Skeletal muscle tissue (tissue), 5 donors: ENCODE results near the gene RANBP2. TPM values are rescaled to one million over a fixed set of nuclear protein-coding genes. Genes with fewer than 3 reads are reported as not detected.

Experiments used
- H3K27ac ChIP-seq: one replicate; pipeline ENCODE4 v1.7.0; 2013; ENCODE audit warnings: mild to moderate bottlenecking, low read depth, low read length, inconsistent platforms
- H3K27me3 ChIP-seq, 3 donors: one replicate each; pipeline ENCODE4 v1.7.0; 2013; ENCODE audit warnings: low read length in 3 of 3; ENCODE audit not compliant: control insufficient read depth in 3 of 3, insufficient read depth in 3 of 3
- H3K36me3 ChIP-seq, 3 donors: one replicate each; pipeline ENCODE4 v1.7.0; 2013; ENCODE audit warnings: low read length in 3 of 3; ENCODE audit not compliant: control insufficient read depth in 3 of 3, insufficient read depth in 3 of 3
- H3K4me1 ChIP-seq, 3 donors: one replicate each; pipeline ENCODE4 v1.7.0; 2013; ENCODE audit warnings: low read length in 3 of 3, mild to moderate bottlenecking in 3 of 3; ENCODE audit not compliant: control insufficient read depth in 3 of 3, insufficient read depth in 3 of 3
- H3K4me3 ChIP-seq, 3 donors: one replicate each; pipeline ENCODE4 v1.7.0; 2013; ENCODE audit warnings: low read length in 3 of 3
- H3K9ac ChIP-seq, 3 donors: one replicate each; pipeline ENCODE4 v1.7.0; 2013; ENCODE audit warnings: low read length in 3 of 3, mild to moderate bottlenecking in 3 of 3, moderate library complexity in 2 of 3, low read depth in 1 of 3
- H3K9me3 ChIP-seq, 3 donors: one replicate each; pipeline ENCODE4 v1.7.0; 2013; ENCODE audit warnings: low read length in 3 of 3; ENCODE audit not compliant: control insufficient read depth in 3 of 3
- small RNA-seq: library from RNA; depleted of rRNA; stranded (forward); fragments of <200 nt; gene quantifications from one replicate; pipeline ENCODE3, GENCODE V24; 2014
- total RNA-seq: library from RNA; depleted of rRNA; stranded (reverse); fragments of >200 nt; gene quantifications from one replicate; pipeline ENCODE4 v1.2.3, GENCODE V29; 2014
- donor health status: Osteomylitis.

Gene RANBP2
- total RNA-seq, 1 donor from 2014 or later, result 58.5 TPM

DNA sequence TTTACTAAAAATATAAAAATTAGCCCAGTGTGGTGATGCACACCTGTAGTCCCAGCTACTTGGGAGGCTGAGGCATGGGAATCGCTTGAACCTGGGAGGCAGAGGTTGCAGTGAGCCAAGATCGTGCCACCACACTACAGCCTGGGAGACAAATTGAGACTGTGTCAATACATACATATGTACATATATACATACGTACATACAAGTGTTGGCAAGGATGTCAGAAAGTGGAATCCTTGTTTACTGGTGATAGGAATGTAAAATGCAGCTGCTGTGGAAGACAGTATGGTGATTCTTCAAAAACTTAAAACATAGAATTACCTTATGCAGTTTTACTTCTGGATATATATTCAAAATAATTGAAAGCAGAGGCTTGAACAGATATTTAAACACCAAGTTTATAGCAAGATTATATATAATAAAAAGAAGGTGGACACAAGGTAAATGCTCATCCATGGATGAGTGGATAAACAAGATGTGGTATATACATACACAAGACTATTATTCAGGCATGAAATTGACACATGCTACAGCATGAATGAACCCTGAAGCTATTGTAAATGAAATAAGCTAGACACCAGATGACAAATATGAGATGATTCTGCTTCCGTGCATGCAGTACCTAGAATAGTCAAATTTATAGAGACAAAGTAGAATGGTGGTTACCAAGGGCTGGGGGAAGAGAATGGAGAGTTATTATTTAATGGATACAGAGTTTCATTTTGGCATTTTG is 110.5 kb downstream of the RANBP2 start:
- no peak overlapping the region for H3K27ac ChIP-seq
- no peak overlapping the region for H3K4me3 ChIP-seq
- H3K27me3 ChIP-seq, result no peaks in the 10 kb centered on the region
- no peaks in the 10 kb centered on the region for H3K36me3 ChIP-seq
- no peaks in the 10 kb centered on the region for H3K4me1 ChIP-seq
- H3K9ac ChIP-seq, result no peak overlapping the region
- no peaks in the 10 kb centered on the region for H3K9me3 ChIP-seq

DNA sequence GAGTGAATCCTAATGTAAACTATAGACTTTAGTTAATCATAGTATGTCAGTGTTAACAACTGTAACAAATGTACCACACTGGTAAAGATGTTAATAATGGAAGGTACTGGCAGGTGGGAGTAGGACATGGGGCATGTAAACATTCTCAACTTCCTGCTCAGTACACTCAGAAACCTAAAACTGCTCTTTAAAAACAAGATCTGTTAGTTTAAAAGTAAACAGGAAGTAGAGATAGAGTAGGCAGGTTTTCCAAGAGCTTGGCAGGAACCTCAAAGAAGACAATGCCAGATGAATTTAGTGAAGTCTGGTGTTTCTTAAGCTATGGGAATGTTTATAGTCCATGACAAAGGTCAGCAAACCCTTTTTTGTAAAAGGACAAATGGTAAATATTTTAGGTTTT is 113.9 kb downstream of the RANBP2 start:
- no peaks in the 10 kb centered on the region for H3K27me3 ChIP-seq
- no peak overlapping the region for H3K4me3 ChIP-seq
- no peak overlapping the region for H3K27ac ChIP-seq
- H3K4me1 ChIP-seq, result no peaks in the 10 kb centered on the region
- H3K9me3 ChIP-seq, result no peaks in the 10 kb centered on the region
- no peak overlapping the region for H3K9ac ChIP-seq
- no peaks in the 10 kb centered on the region for H3K36me3 ChIP-seq

DNA sequence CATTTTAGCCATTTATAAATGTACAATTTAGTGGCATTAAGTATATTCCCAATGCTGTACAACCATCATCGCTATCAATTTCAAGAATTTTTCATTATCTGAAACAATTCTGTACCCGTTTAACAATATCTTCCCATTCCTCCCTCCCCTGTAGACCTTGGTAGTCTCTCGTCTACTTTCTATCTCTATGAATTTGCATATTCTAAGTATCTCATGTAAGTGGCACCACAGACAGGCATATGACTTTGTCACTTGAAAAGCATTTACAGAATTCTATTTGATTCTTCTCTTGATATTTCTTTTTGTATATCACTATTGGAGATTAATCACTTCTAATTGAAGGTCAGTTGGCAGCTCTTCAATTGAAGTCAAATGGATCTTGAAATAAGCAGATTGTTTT is 115.3 kb downstream of the RANBP2 start:
- no peaks in the 10 kb centered on the region for H3K36me3 ChIP-seq
- no peak overlapping the region for H3K27ac ChIP-seq
- H3K27me3 ChIP-seq, result no peaks in the 10 kb centered on the region
- H3K4me1 ChIP-seq, result no peaks in the 10 kb centered on the region
- H3K9ac ChIP-seq, result no peak overlapping the region
- H3K4me3 ChIP-seq, result no peak overlapping the region
- no peaks in the 10 kb centered on the region for H3K9me3 ChIP-seq

DNA sequence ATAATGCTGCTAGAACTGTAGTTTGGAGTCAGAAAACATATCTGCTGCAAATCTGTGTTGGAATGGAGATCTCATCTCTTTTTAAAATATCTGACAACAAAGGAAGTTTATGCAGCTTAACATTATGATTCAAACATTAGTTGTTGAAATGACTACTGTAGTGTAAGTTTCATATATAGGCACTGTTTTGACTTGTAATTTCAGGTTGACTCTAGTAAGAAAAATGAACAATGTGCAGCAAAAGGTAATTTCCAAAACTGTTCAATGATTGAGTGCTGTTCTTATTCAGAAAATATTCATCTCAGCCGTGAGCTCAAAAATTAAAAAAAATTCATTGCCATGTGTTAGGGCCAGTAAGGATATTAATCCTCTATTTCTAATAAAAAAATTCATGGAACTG is 115.8 kb downstream of the RANBP2 start:
- no peaks in the 10 kb centered on the region for H3K27me3 ChIP-seq
- H3K27ac ChIP-seq, result no peak overlapping the region
- H3K9me3 ChIP-seq, result no peaks in the 10 kb centered on the region
- no peaks in the 10 kb centered on the region for H3K4me1 ChIP-seq
- no peak overlapping the region for H3K4me3 ChIP-seq
- H3K9ac ChIP-seq, result no peak overlapping the region
- no peaks in the 10 kb centered on the region for H3K36me3 ChIP-seq

Small RNA genes within 50 kb of the gene (small RNA-seq; reads per million reads assigned to genes)
- gene AC010095.1, result not detected

Other genes with a start within 250 kb of the RANBP2 start
- gene LIMS1, start 185.0 kb upstream of the RANBP2 start, total RNA-seq, result 26.6 TPM
- 12.0 TPM for gene CCDC138, start 67.3 kb downstream of the RANBP2 start, total RNA-seq